ENCODE measurements around the gene VIL1.

The VIL1 gene

DNA sequence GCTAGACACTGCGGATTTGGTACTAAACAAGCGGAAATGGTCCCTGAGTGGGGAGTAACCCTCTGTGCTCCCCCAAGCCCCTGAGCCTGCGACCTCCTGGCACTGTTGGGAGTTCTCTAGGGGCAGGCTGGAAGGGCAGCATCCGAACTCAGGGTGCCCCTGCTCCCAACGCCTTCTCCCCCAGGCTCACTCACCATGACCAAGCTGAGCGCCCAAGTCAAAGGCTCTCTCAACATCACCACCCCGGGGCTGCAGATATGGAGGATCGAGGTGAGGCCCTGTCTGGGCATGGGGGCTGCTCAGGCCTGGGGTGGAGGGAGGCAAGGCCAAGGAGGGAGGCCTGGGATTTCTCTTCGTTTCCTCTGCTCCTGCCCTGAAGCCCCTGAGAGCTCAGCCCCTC lies 4.7 kb downstream of the VIL1 start:
- Histone ChIP-seq H3K9me3 (ENCODE audit: insufficient read depth, low read depth, low read length) (no peaks in the 10 kb centered on the region), H3K9ac (ENCODE audit: low read length) (no peak overlapping the region), H2BK120ac (ENCODE audit: insufficient read depth, low read length, poor library complexity) (no peak overlapping the region), H3K27ac (ENCODE audit: low read depth, low read length) (no peak overlapping the region), H4K12ac (ENCODE audit: low read depth, low read length) (no peak overlapping the region), H3K79me1 (ENCODE audit: low read length) (no peaks in the 10 kb centered on the region), H2BK5ac (ENCODE audit: low read depth, low read length, poor library complexity) (no peak overlapping the region), H3K79me2 (ENCODE audit: control insufficient read depth, insufficient read depth, low read length, poor library complexity) (no peaks in the 10 kb centered on the region), H3K27me3 (ENCODE audit: insufficient read depth, low read length) (no peaks in the 10 kb centered on the region), H3K23ac (ENCODE audit: low read length) (no peak overlapping the region), H2AK5ac (ENCODE audit: low read length) (no peak overlapping the region), H3K4ac (ENCODE audit: low read depth, low read length) (no peak overlapping the region), H3K4me1 (ENCODE audit: control insufficient read depth in 1 of 2, insufficient read depth in 2 of 2, low read length in 2 of 2) (no peaks in the 10 kb centered on the region), H3K4me3 (ENCODE audit: low read depth, low read length) (no peak overlapping the region), H3K4me2 (ENCODE audit: low read length) (no peak overlapping the region), H4K91ac (ENCODE audit: low read depth, low read length) (no peak overlapping the region), H3K36me3 (ENCODE audit: control insufficient read depth in 1 of 2, insufficient read depth in 2 of 2, low read length in 2 of 2) (no peaks in the 10 kb centered on the region), H2BK12ac (ENCODE audit: low read length) (no peak overlapping the region), H2AFZ (ENCODE audit: insufficient read depth, low read length, poor library complexity) (no peak overlapping the region), H3K14ac (ENCODE audit: low read length) (no peak overlapping the region), H4K8ac (ENCODE audit: low read depth, low read length) (no peak overlapping the region), H3K18ac (ENCODE audit: low read length) (no peak overlapping the region)
- DNase-seq = no peak
- WGBS (ENCODE audit: extremely low coverage, insufficient coverage, insufficient read length) = no CpG with 5 or more reads among the region's 9 CpGs

DNA sequence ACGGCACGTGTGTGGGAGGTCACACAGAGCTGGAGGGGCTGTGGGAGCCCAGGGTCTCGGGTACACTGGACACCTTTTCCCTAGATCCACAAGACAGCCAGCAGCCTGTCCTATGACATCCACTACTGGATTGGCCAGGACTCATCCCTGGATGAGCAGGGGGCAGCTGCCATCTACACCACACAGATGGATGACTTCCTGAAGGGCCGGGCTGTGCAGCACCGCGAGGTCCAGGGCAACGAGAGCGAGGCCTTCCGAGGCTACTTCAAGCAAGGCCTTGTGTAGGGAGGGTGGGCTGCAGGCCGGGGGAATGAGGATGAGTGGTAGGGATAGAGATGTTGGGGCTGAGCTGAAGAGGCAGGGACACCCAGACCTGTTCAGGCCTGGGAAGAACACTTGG lies 6.6 kb downstream of the VIL1 start:
- Histone ChIP-seq H3K18ac (ENCODE audit: low read length) (no peak overlapping the region), H3K79me2 (ENCODE audit: control insufficient read depth, insufficient read depth, low read length, poor library complexity) (no peaks in the 10 kb centered on the region), H3K14ac (ENCODE audit: low read length) (no peak overlapping the region), H2BK5ac (ENCODE audit: low read depth, low read length, poor library complexity) (no peak overlapping the region), H3K4me3 (ENCODE audit: low read depth, low read length) (peak overlapping the region; percentile 4), H3K9ac (ENCODE audit: low read length) (no peak overlapping the region), H4K12ac (ENCODE audit: low read depth, low read length) (no peak overlapping the region), H2BK12ac (ENCODE audit: low read length) (no peak overlapping the region), H3K23ac (ENCODE audit: low read length) (no peak overlapping the region), H4K8ac (ENCODE audit: low read depth, low read length) (no peak overlapping the region), H2AFZ (ENCODE audit: insufficient read depth, low read length, poor library complexity) (no peak overlapping the region), H3K27ac (ENCODE audit: low read depth, low read length) (no peak overlapping the region), H2BK120ac (ENCODE audit: insufficient read depth, low read length, poor library complexity) (no peak overlapping the region), H3K79me1 (ENCODE audit: low read length) (no peaks in the 10 kb centered on the region), H3K4ac (ENCODE audit: low read depth, low read length) (no peak overlapping the region), H4K91ac (ENCODE audit: low read depth, low read length) (no peak overlapping the region), H2AK5ac (ENCODE audit: low read length) (no peak overlapping the region), H3K4me1 (ENCODE audit: control insufficient read depth in 1 of 2, insufficient read depth in 2 of 2, low read length in 2 of 2) (no peaks in the 10 kb centered on the region), H3K9me3 (ENCODE audit: insufficient read depth, low read depth, low read length) (no peaks in the 10 kb centered on the region), H3K27me3 (ENCODE audit: insufficient read depth, low read length) (no peaks in the 10 kb centered on the region), H3K36me3 (ENCODE audit: control insufficient read depth in 1 of 2, insufficient read depth in 2 of 2, low read length in 2 of 2) (no peaks in the 10 kb centered on the region), H3K4me2 (ENCODE audit: low read length) (no peak overlapping the region)
- WGBS (ENCODE audit: extremely low coverage, insufficient coverage, insufficient read length) = no CpG with 5 or more reads among the region's 10 CpGs
- DNase-seq = no peak

DNA sequence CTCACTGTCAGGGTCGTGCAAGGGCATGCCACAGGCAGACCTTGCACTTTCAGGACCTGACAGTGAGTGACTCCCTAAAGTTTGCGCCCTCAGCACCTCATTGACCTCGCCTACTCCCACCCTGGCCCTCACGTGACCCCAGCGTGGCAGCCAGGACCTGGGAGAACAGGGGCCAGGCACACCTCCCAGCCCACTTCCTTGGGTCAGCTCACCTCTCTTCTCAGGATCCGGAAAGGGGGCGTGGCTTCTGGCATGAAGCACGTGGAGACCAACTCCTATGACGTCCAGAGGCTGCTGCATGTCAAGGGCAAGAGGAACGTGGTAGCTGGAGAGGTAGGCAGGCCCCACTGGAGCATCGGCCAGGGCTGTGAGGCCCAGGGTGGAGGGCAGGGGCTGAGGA lies 8.8 kb downstream of the VIL1 start:
- H2AFZ ChIP-seq (ENCODE audit: insufficient read depth, low read length, poor library complexity) = no peak overlapping the region

DNA sequence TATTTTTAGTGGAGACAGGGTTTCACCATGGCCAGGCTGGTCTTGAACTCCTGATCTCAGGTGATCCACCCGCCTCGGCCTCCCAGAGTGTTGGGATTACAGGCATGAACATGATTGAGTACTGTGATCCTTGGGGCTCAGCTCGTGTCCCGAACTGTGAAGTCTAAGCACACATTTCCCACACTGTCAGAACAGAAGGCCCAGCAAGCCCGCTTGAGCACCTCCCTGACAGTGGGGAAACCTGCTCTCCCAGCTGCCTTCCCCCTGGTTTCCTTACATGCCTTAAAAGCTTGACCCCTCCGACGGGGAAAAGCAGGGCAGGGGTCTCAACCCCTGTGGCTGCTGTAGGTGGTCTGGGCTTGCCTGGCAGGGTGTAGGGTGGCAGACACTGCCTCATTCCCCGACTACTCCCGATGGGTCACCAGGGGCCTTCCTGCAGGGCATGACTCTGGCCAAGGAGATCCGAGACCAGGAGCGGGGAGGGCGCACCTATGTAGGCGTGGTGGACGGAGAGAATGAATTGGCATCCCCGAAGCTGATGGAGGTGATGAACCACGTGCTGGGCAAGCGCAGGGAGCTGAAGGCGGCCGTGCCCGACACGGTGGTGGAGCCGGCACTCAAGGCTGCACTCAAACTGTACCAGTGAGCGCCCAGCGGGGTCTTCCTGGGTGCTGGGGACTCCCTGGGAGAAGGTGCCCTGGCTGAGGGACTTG lies 10.1 kb downstream of the VIL1 start:
- Histone ChIP-seq H3K23ac (ENCODE audit: low read length) (no peak overlapping the region), H3K18ac (ENCODE audit: low read length) (no peak overlapping the region)

More for the DNA sequence above, 8.8 kb downstream of the VIL1 start:
- Histone ChIP-seq H3K79me1 (ENCODE audit: low read length) (no peaks in the 10 kb centered on the region), H3K36me3 (ENCODE audit: control insufficient read depth in 1 of 2, insufficient read depth in 2 of 2, low read length in 2 of 2) (no peaks in the 10 kb centered on the region), H2BK12ac (ENCODE audit: low read length) (no peak overlapping the region), H3K27ac (ENCODE audit: low read depth, low read length) (no peak overlapping the region), H4K12ac (ENCODE audit: low read depth, low read length) (no peak overlapping the region), H4K8ac (ENCODE audit: low read depth, low read length) (no peak overlapping the region), H3K9ac (ENCODE audit: low read length) (no peak overlapping the region), H2BK5ac (ENCODE audit: low read depth, low read length, poor library complexity) (no peak overlapping the region), H3K23ac (ENCODE audit: low read length) (no peak overlapping the region), H3K4me1 (ENCODE audit: control insufficient read depth in 1 of 2, insufficient read depth in 2 of 2, low read length in 2 of 2) (no peaks in the 10 kb centered on the region), H3K9me3 (ENCODE audit: insufficient read depth, low read depth, low read length) (peaks cover 2% of the 10 kb centered on the region), H3K18ac (ENCODE audit: low read length) (no peak overlapping the region), H3K14ac (ENCODE audit: low read length) (no peak overlapping the region), H3K4me3 (ENCODE audit: low read depth, low read length) (no peak overlapping the region), H2AK5ac (ENCODE audit: low read length) (no peak overlapping the region), H2BK120ac (ENCODE audit: insufficient read depth, low read length, poor library complexity) (no peak overlapping the region), H3K79me2 (ENCODE audit: control insufficient read depth, insufficient read depth, low read length, poor library complexity) (no peaks in the 10 kb centered on the region), H3K4ac (ENCODE audit: low read depth, low read length) (no peak overlapping the region), H3K27me3 (ENCODE audit: insufficient read depth, low read length) (no peaks in the 10 kb centered on the region), H4K91ac (ENCODE audit: low read depth, low read length) (no peak overlapping the region), H3K4me2 (ENCODE audit: low read length) (no peak overlapping the region)
- DNase-seq = no peak
- WGBS (ENCODE audit: extremely low coverage, insufficient coverage, insufficient read length) = no CpG with 5 or more reads among the region's 11 CpGs

More for the DNA sequence above, 10.1 kb downstream of the VIL1 start:
- H3K36me3 ChIP-seq (ENCODE audit: control insufficient read depth in 1 of 2, insufficient read depth in 2 of 2, low read length in 2 of 2) = no peaks in the 10 kb centered on the region
- H3K79me1 ChIP-seq (ENCODE audit: low read length) = no peaks in the 10 kb centered on the region
- H3K27me3 ChIP-seq (ENCODE audit: insufficient read depth, low read length) = no peaks in the 10 kb centered on the region
- H3K27ac ChIP-seq (ENCODE audit: low read depth, low read length) = no peak overlapping the region
- H2AK5ac ChIP-seq (ENCODE audit: low read length) = no peak overlapping the region
- no peak overlapping the region for H4K12ac ChIP-seq (ENCODE audit: low read depth, low read length)
- H3K4ac ChIP-seq (ENCODE audit: low read depth, low read length) = no peak overlapping the region
- H2AFZ ChIP-seq (ENCODE audit: insufficient read depth, low read length, poor library complexity) = no peak overlapping the region
- H3K9me3 ChIP-seq (ENCODE audit: insufficient read depth, low read depth, low read length) = peaks cover 2% of the 10 kb centered on the region
- no peak overlapping the region for H4K91ac ChIP-seq (ENCODE audit: low read depth, low read length)
- H3K14ac ChIP-seq (ENCODE audit: low read length) = no peak overlapping the region
- H2BK12ac ChIP-seq (ENCODE audit: low read length) = no peak overlapping the region
- no peak for DNase-seq
- H3K9ac ChIP-seq (ENCODE audit: low read length) = no peak overlapping the region
- no peak overlapping the region for H2BK120ac ChIP-seq (ENCODE audit: insufficient read depth, low read length, poor library complexity)
- no CpG with 5 or more reads among the region's 24 CpGs for WGBS (ENCODE audit: extremely low coverage, insufficient coverage, insufficient read length)
- H3K79me2 ChIP-seq (ENCODE audit: control insufficient read depth, insufficient read depth, low read length, poor library complexity) = no peaks in the 10 kb centered on the region
- H3K4me2 ChIP-seq (ENCODE audit: low read length) = no peak overlapping the region
- no peak overlapping the region for H2BK5ac ChIP-seq (ENCODE audit: low read depth, low read length, poor library complexity)
- no peaks in the 10 kb centered on the region for H3K4me1 ChIP-seq (ENCODE audit: control insufficient read depth in 1 of 2, insufficient read depth in 2 of 2, low read length in 2 of 2)
- no peak overlapping the region for H3K4me3 ChIP-seq (ENCODE audit: low read depth, low read length)
- H4K8ac ChIP-seq (ENCODE audit: low read depth, low read length) = no peak overlapping the region
